Right lobe of liver (tissue), 4 donors: ENCODE measurements around the gene LDB2.

ENCODE experiments used
- CTCF ChIP-seq, 4 donors: fragments of 200-600 bp in 3 of 4; fragments of 450-650 bp in 1 of 4; IDR thresholded peaks; one replicate each; pipeline versions ENCODE4 v1.5.1 to v1.8.0; 2016 to 2022; ENCODE audit warnings: antibody characterized with exemption in 4 of 4, mild to moderate bottlenecking in 2 of 4
- POLR2A ChIP-seq: fragments of 450-650 bp; IDR thresholded peaks from one replicate; pipeline ENCODE4 v1.6.1; 2017; ENCODE audit warnings: antibody characterized with exemption, mild to moderate bottlenecking
- donor health status: DM: no; HTN: no; CAD: no.
- donor health status: DM: no; HTN: no; CAD: no.
- donor health status: DM: no; HTN: yes; CAD: no.

GRCh38 chr4:16869594-16870245 lies 28.7 kb downstream of the LDB2 start:
- no peak for TF ChIP-seq CTCF (IDR thresholded peaks at IDR 0.05)
- TF ChIP-seq POLR2A, result no peak
